ENCODE results near the gene SHCBP1.

Gene SHCBP1

DNA sequence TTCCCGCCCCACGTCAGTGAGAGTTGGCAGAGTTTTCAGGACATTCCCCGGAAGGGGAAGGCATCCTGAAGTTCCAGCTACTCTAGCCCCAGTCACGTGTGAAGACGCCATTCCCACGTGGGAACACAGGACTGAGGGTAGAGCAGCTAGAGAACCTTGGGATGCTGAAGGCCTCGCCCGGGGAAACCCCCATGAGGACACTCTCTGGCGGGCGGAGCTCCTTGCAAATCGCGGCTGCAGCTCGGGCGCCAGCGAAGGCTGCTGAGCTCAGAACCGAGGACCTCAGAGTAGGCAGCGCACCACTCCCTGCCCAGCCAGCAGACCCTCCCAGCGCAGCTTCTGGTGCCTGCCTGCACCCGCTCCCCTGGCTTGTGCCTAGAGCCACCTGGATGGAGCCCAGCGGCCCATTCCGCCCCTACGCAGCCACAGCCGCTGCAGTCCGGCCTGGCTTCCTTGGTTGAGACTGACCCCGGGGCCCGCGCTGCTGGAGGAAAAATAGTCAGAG, 51.9 kb downstream of the SHCBP1 start:
- no peak overlapping the region for H3K4me2 ChIP-seq (ENCODE audit: low read length)
- no peaks in the 10 kb centered on the region for H3K27me3 ChIP-seq (ENCODE audit: control insufficient read depth, low read length)
- H3K36me3 ChIP-seq (ENCODE audit: control insufficient read depth, low read length), result no peaks in the 10 kb centered on the region
- H3K79me2 ChIP-seq (ENCODE audit: control insufficient read depth, low read length), result no peaks in the 10 kb centered on the region
- no peaks in the 10 kb centered on the region; the same call in 1 of the 2 replicates for H3F3A ChIP-seq (ENCODE audit: control insufficient read depth, insufficient read depth)
- H3K9me3 ChIP-seq (ENCODE audit: control insufficient read depth, insufficient read depth, low read length), result no peaks in the 10 kb centered on the region
- TF ChIP-seq EZH2phosphoT487 (IDR thresholded peaks at IDR 0.05; ENCODE audit: borderline replicate concordance, low read length) (no peak), CTCF (IDR thresholded peaks at IDR 0.05; ENCODE audit: low read depth, low read length, poor library complexity, severe bottlenecking) (no peak)
- H3K27ac ChIP-seq (ENCODE audit: low read depth, low read length), result no peak overlapping the region
- peaks cover 17% of the 10 kb centered on the region for H3K4me1 ChIP-seq (ENCODE audit: control insufficient read depth, low read length)
- no peak overlapping the region for H3K4me3 ChIP-seq (ENCODE audit: low read length)
- no peaks in the 10 kb centered on the region for H3K9me2 ChIP-seq (replicated peaks; ENCODE audit: control insufficient read depth, low read length)
- H4K20me1 ChIP-seq (ENCODE audit: control insufficient read depth, insufficient read depth, low read depth, low read length), result no peaks in the 10 kb centered on the region

- no peak for TF ChIP-seq CTCF (IDR thresholded peaks at IDR 0.05; ENCODE audit: low read depth, low read length, poor library complexity, severe bottlenecking)
- no peak for TF ChIP-seq EZH2phosphoT487 (IDR thresholded peaks at IDR 0.05; ENCODE audit: borderline replicate concordance, low read length)
- Histone ChIP-seq H3K36me3 (ENCODE audit: control insufficient read depth, low read length) (no peaks in the 10 kb centered on the region), H4K20me1 (ENCODE audit: control insufficient read depth, insufficient read depth, low read depth, low read length) (no peaks in the 10 kb centered on the region), H3K9me3 (ENCODE audit: control insufficient read depth, insufficient read depth, low read length) (no peaks in the 10 kb centered on the region), H3K9me2 (replicated peaks; ENCODE audit: control insufficient read depth, low read length) (no peaks in the 10 kb centered on the region), H3F3A (ENCODE audit: control insufficient read depth, insufficient read depth) (no peaks in the 10 kb centered on the region; the same call in 1 of the 2 replicates), H3K79me2 (ENCODE audit: control insufficient read depth, low read length) (no peaks in the 10 kb centered on the region), H3K27ac (ENCODE audit: low read depth, low read length) (no peak overlapping the region), H3K4me2 (ENCODE audit: low read length) (no peak overlapping the region), H3K4me1 (ENCODE audit: control insufficient read depth, low read length) (peaks cover 15% of the 10 kb centered on the region), H3K27me3 (ENCODE audit: control insufficient read depth, low read length) (no peaks in the 10 kb centered on the region), H3K4me3 (ENCODE audit: low read length) (no peak overlapping the region)
These were observed 52.5 kb downstream of the SHCBP1 start for GRCh38 chr16:46568472-46569230.

- Histone ChIP-seq H3K79me2 (ENCODE audit: control insufficient read depth, low read length) (no peaks in the 10 kb centered on the region), H3K4me2 (ENCODE audit: low read length) (no peak overlapping the region), H3K27ac (ENCODE audit: low read depth, low read length) (no peak overlapping the region), H3K9me2 (replicated peaks; ENCODE audit: control insufficient read depth, low read length) (no peaks in the 10 kb centered on the region), H3K36me3 (ENCODE audit: control insufficient read depth, low read length) (no peaks in the 10 kb centered on the region), H3F3A (ENCODE audit: control insufficient read depth, insufficient read depth) (peaks cover 5% of the 10 kb centered on the region; the same call in 1 of the 2 replicates), H4K20me1 (ENCODE audit: control insufficient read depth, insufficient read depth, low read depth, low read length) (no peaks in the 10 kb centered on the region), H3K27me3 (ENCODE audit: control insufficient read depth, low read length) (no peaks in the 10 kb centered on the region), H3K4me3 (ENCODE audit: low read length) (no peak overlapping the region), H3K4me1 (ENCODE audit: control insufficient read depth, low read length) (no peaks in the 10 kb centered on the region), H3K9me3 (ENCODE audit: control insufficient read depth, insufficient read depth, low read length) (no peaks in the 10 kb centered on the region)
- no peak for TF ChIP-seq EZH2phosphoT487 (IDR thresholded peaks at IDR 0.05; ENCODE audit: borderline replicate concordance, low read length)
These were observed 58.2 kb downstream of the SHCBP1 start for GRCh38 chr16:46562979-46563378.

DNA sequence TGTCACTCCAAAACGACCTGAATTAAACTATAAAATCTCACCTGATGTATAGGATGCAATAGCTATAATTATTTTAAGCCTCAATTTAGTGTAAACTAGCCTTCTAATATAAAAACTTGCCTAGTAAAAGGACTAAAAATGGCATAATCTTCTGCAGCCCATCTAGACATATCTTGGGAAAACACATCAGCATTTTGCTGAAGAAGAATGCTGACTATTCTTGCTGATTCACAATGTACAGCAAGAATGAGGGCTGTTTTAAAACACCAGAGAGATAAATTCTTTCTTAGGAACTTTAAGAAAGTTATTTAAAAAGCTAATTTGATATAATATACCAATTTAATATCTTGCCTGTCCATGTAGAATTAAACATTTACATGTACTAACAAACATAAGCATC, 63.2 kb downstream of the SHCBP1 start:
- Histone ChIP-seq H3K36me3 (ENCODE audit: control insufficient read depth, low read length) (no peaks in the 10 kb centered on the region), H3K4me2 (ENCODE audit: low read length) (no peak overlapping the region)
- no peak for TF ChIP-seq EZH2phosphoT487 (IDR thresholded peaks at IDR 0.05; ENCODE audit: borderline replicate concordance, low read length)
- no peak for TF ChIP-seq CTCF (IDR thresholded peaks at IDR 0.05; ENCODE audit: low read depth, low read length, poor library complexity, severe bottlenecking)

More for the DNA sequence above, 63.2 kb downstream of the SHCBP1 start:
- H3K9me3 ChIP-seq (ENCODE audit: control insufficient read depth, insufficient read depth, low read length), result no peaks in the 10 kb centered on the region
- H3F3A ChIP-seq (ENCODE audit: control insufficient read depth, insufficient read depth), result peaks cover 5% of the 10 kb centered on the region; the same call in 1 of the 2 replicates
- H3K9me2 ChIP-seq (replicated peaks; ENCODE audit: control insufficient read depth, low read length), result no peaks in the 10 kb centered on the region
- no peaks in the 10 kb centered on the region for H3K27me3 ChIP-seq (ENCODE audit: control insufficient read depth, low read length)
- no peaks in the 10 kb centered on the region for H4K20me1 ChIP-seq (ENCODE audit: control insufficient read depth, insufficient read depth, low read depth, low read length)
- no peak overlapping the region for H3K27ac ChIP-seq (ENCODE audit: low read depth, low read length)
- no peaks in the 10 kb centered on the region for H3K79me2 ChIP-seq (ENCODE audit: control insufficient read depth, low read length)
- H3K4me1 ChIP-seq (ENCODE audit: control insufficient read depth, low read length), result peaks cover 3% of the 10 kb centered on the region
- no peak overlapping the region for H3K4me3 ChIP-seq (ENCODE audit: low read length)
